NCI-H1105 (cell line): ENCODE results near the gene ELMO3.

Source experiments
- DNase-seq: peaks from one replicate; lab custom pipeline; 2025; lab: John Stamatoyannopoulos, UW

Gene ELMO3

GRCh38 chr16:67226295-67226803 is 27.4 kb downstream of the ELMO3 start:
- DNase-seq: no peak

GRCh38 chr16:67226804-67227566 is 28.1 kb downstream of the ELMO3 start, which contains the start of gene TMEM208:
TSS of gene TMEM208 (plus strand) at chr16:67227130. CDS start at chr16:67227219, 89 bp downstream.
- DNase-seq: peak; percentile 86

GRCh38 chr16:67227567-67227921 is 28.6 kb downstream of the ELMO3 start:
- DNase-seq: no peak

GRCh38 chr16:67228034-67228785 is 29.3 kb downstream of the ELMO3 start:
- DNase-seq: no peak

GRCh38 chr16:67228905-67229304 is 30.0 kb downstream of the ELMO3 start:
- no peak for DNase-seq

- DNase-seq: no peak
Measured at GRCh38 chr16:67229906-67230808, 31.2 kb downstream of the ELMO3 start.

- DNase-seq: no peak
Measured at GRCh38 chr16:67230809-67231660, 32.1 kb downstream of the ELMO3 start.

- no peak for DNase-seq
Measured at GRCh38 chr16:67233596-67233995, 34.7 kb downstream of the ELMO3 start.

GRCh38 chr16:67234180-67234597 is 35.3 kb downstream of the ELMO3 start:
- DNase-seq: no peak

GRCh38 chr16:67235816-67236562 is 37.1 kb downstream of the ELMO3 start:
- DNase-seq: no peak

- DNase-seq: no peak
Measured at GRCh38 chr16:67236563-67237395, 37.8 kb downstream of the ELMO3 start.

GRCh38 chr16:67237396-67238277 is 38.7 kb downstream of the ELMO3 start:
- no peak for DNase-seq

- DNase-seq: no peak
Measured at GRCh38 chr16:67238278-67238575, 39.3 kb downstream of the ELMO3 start.

GRCh38 chr16:67238806-67239470 is 40.0 kb downstream of the ELMO3 start:
- DNase-seq: no peak

GRCh38 chr16:67240506-67240905 is 41.6 kb downstream of the ELMO3 start:
- no peak for DNase-seq

GRCh38 chr16:67241008-67241900 is 42.3 kb downstream of the ELMO3 start:
- no peak for DNase-seq

- no peak for DNase-seq
Measured at GRCh38 chr16:67242138-67242730, 43.3 kb downstream of the ELMO3 start.
